ENCODE data around the gene GLOD5.
"Not testable (repeated sequence)": the region's sequence is repeated elsewhere in the genome, so short reads cannot be mapped to it uniquely, and the experiment has no call there.

Gene GLOD5

DNA sequence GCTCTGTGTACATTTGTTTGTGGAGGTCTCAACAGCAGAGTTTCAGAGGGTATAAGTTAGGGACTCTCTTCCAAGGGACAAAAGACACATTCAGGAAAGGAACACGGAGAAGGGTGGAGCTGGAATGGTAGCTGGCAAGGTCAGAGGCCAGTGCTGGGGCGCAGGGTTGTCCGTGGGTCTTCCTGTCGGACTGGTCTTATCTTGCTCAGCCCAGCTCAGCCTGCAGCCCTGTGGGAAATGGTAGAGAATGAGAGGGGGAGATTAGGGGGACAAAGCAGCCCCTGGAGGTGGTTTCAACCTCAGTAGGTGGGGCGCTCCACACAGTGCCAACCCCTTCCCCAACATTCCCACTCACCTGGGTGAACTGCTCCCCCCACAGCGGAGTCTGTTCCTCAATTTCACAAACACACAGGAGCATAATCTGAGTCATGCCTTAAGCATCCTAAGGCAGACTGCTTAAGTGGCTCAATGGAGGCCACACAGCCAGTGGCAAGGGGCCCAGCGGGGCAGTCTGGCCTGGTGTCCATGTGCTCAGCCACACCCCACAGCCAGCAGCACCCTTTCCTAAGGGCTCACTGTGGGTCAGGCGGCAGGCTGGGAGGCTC lies 33.5 kb downstream of the GLOD5 start:
- FAIRE-seq = no peak

DNA sequence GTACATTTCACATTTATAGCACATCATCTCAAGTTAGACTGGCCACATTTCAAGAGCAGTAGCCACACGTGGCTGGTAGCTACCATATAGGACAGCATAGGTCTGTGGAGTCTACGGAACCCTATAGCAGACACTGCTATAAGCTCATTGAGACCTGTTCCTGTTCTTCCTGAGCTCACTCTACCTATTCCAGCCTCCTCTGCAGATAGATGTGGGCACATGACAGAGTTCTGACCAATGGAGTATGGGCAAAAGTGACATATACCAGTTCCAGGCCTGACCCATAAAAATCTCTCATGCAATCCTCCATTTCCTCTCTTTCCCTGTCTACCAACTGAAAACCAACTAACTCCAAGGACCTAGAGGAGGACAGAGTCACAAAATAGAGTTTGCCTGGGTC lies 36.8 kb downstream of the GLOD5 start:
- no peak for FAIRE-seq

DNA sequence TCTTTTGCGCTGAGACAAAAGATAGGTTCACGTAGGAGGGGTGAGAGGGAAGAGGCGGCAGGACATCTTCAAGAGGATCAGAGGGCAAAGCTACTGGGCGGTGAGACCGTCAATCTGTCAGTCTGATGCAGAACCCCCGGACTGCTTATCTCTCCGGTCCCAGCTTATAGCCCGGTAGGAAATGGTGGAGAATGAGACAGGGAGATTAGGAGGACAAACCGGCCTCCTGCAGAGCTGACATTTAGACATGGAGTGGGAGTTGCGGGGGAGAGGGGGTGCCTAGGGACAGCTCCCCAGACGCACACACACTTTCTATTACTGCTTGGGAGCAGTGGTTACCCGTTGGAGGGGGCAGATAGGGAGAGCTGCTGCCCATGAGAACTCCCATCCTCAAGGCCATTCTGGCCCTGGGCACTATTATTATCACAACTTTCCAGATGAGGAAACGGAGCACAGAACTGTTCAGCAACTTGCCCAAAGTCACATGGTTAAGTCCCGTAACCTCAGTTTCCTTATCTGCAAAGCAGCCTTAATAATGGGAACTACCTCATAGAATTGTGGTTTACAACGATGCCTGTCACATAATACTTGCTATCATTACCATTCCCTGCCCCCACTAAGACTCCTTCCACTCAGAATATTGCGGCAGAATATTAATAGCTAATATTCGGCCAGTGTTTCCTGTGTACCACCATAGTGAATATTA lies 39.2 kb downstream of the GLOD5 start:
- no peak for FAIRE-seq

DNA sequence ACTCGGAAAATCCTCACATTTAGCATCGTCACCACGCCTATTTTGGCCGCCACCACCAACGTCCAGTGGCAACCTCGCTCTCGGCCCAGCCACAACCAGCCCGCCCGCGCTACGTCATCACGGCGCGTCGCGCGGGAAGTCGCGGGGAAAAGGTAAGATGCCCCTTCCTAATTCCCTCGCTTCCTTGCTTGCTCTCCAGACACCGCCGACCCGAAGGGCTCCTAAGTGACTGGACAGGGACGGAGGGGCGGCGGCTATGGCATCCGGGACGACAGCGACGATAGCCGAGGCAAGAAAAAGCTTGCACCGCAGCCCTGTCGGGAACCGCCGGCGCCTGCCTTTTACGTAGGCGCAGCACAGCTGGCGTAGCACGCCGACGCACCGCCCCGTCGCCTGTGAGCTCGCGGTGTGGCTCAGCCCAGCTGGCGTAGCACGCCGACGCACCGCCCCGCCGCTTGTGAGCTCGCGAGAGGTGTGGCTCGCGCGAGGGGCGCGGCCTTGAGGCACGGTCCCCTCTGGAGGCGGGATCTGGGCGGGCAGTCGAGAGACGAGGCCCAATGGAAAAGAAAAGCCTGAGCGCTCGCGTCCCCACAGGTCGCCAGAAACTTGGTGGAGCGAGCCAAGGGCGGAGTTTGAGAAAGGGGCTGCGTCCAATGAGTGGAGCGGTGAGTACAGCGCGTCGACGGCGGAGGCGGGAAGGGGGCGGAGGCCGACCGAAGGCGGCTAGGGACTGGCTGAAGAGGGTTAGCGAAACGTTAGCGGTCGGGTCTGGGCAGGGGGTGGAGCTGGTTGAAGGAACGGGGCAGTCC lies 39.9 kb downstream of the GLOD5 start, which contains the start of gene HDAC6:
HDAC6 (plus strand) TSS at position 788 of the 809 bp plus-strand sequence. CDS start 626 bp downstream, outside the sequence.
- peak; percentile 97 for FAIRE-seq

DNA sequence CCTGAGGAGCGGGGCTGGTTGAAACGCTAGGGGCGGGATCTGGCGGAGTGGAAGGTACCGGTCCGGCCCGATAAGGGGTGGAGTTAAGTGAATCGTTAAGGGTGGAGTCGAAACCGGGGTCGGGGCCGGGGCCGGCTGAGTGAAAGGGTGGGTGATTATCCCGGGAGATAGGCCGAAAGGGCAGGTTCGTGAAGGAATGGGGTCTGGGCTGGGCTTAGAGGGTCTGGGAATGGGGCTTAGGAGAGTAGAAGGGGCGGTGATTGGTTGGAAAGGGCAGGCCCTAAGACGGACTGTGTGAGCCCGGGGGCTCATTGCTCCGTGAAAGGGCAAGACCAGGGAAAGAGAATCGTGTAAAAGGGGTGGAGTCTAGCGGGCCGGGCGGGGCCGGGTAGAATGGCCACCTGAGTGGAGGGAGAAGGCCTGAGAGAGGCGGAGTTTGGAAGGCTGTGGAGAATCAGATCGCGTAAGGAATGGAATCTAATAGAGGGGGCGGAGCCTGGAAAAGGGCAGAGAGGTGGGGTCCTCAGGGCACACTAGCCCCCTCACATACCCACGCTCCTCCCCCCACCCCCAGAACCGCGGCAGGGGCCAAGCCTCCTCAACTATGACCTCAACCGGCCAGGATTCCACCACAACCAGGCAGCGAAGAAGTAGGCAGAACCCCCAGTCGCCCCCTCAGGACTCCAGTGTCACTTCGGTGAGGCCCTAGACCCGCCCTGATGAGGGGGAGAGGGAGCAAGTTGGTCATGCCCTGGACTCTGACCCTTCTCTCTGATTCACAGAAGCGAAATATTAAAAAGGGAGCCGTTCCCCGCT lies 40.8 kb downstream of the GLOD5 start:
- FAIRE-seq = no peak

- no peak for FAIRE-seq
Observed at GRCh38 chrX:48802905-48803200, 41.3 kb downstream of the GLOD5 start.

GRCh38 chrX:48806081-48806480 lies 44.5 kb downstream of the GLOD5 start:
- FAIRE-seq = no peak

- no peak for FAIRE-seq
Observed at GRCh38 chrX:48813644-48814043, 52.1 kb downstream of the GLOD5 start.

- no peak for FAIRE-seq
Observed at GRCh38 chrX:48814722-48815121, 53.2 kb downstream of the GLOD5 start.

DNA sequence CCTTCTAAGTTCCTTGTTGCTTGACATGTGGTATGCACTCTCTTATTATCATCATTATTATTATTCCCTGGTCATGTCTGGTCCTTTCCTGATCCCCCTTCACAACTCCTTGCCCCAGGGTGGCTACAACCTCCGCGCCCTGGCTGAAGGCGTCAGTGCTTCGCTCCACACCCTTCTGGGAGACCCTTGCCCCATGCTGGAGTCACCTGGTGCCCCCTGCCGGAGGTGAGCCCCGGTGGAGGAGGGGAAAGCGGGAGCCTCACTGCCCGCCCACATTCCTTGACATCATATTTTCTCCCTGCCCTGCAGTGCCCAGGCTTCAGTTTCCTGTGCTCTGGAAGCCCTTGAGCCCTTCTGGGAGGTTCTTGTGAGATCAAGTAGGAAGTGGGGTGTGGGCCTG lies 53.7 kb downstream of the GLOD5 start:
- no peak for FAIRE-seq

- FAIRE-seq = no peak
Observed at GRCh38 chrX:48816014-48816810, 54.7 kb downstream of the GLOD5 start.

GRCh38 chrX:48818098-48818497 lies 56.6 kb downstream of the GLOD5 start:
- FAIRE-seq = no peak

- no peak for FAIRE-seq
Observed at GRCh38 chrX:48818866-48819265, 57.3 kb downstream of the GLOD5 start.

GRCh38 chrX:48819394-48819793 lies 57.8 kb downstream of the GLOD5 start:
- not testable (repeated sequence) for FAIRE-seq

DNA sequence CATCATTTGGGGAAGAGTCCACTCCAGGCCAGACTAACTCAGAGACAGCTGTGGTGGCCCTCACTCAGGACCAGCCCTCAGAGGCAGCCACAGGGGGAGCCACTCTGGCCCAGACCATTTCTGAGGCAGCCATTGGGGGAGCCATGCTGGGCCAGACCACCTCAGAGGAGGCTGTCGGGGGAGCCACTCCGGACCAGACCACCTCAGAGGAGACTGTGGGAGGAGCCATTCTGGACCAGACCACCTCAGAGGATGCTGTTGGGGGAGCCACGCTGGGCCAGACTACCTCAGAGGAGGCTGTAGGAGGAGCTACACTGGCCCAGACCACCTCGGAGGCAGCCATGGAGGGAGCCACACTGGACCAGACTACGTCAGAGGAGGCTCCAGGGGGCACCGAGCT lies 61.5 kb downstream of the GLOD5 start:
- FAIRE-seq = no peak

Data from G401.6 (cell line).